GM23338 (cell line): ENCODE results near the gene THADA. TPM values are rescaled to one million over a fixed set of nuclear protein-coding genes. Genes with fewer than 3 reads are reported as not detected.
"Not testable (repeated sequence)": the region's sequence is repeated elsewhere in the genome, so short reads cannot be mapped to it uniquely, and the experiment has no call there.

Source experiments
- ATAC-seq: fragments of 200-7000 bp; cut with Tn5 transposase; 3 replicates; pipeline ENCODE4 v1.9.1; 2020
- DNase-seq: peaks from one replicate; pipeline ENCODE4 v3.0.0-alpha.2; 2015; ENCODE audit warnings: low spot score
- H2AFZ ChIP-seq: fragments of 200-600 bp; sonication (generic); 2 replicates; pipeline ENCODE4 v1.8.0; 2016; ENCODE audit warnings: antibody characterized with exemption, mild to moderate bottlenecking, moderate library complexity
- H3F3A ChIP-seq: fragments of 200-600 bp; sonication (generic); replicated peaks from 2 replicates; pipeline ENCODE4 v1.8.0; 2017; ENCODE audit warnings: antibody characterized with exemption, mixed run types, low read depth
- H3K27ac ChIP-seq: fragments of 200-600 bp; sonication (generic); 2 replicates; pipeline ENCODE4 v1.6.1; 2016; ENCODE audit warnings: low read depth
- H3K27me3 ChIP-seq: fragments of 200-600 bp; sonication (generic); 2 replicates; pipeline ENCODE4 v1.8.0; 2016; ENCODE audit warnings: mild to moderate bottlenecking, mixed run types, moderate library complexity; ENCODE audit not compliant: insufficient read depth
- H3K36me3 ChIP-seq: fragments of 200-600 bp; sonication (generic); 2 replicates; pipeline ENCODE4 v1.8.0; 2016; ENCODE audit warnings: mild to moderate bottlenecking; ENCODE audit not compliant: insufficient read depth
- H3K4me1 ChIP-seq: fragments of 200-600 bp; sonication (generic); 2 replicates; pipeline ENCODE4 v1.8.0; 2016; ENCODE audit warnings: mild to moderate bottlenecking, moderate library complexity; ENCODE audit not compliant: insufficient read depth
- H3K4me2 ChIP-seq: fragments of 200-600 bp; sonication (generic); 2 replicates; pipeline ENCODE4 v1.7.1; 2017; ENCODE audit warnings: mixed run types
- H3K4me3 ChIP-seq: fragments of 200-600 bp; sonication (generic); 2 replicates; pipeline ENCODE4 v1.6.1; 2016; ENCODE audit warnings: mixed run types
- H3K79me2 ChIP-seq: fragments of 200-600 bp; sonication (generic); replicated peaks from 2 replicates; pipeline ENCODE4 v1.8.0; 2017; ENCODE audit warnings: mild to moderate bottlenecking; ENCODE audit not compliant: insufficient read depth
- H3K9me2 ChIP-seq: fragments of 200-600 bp; sonication (generic); 2 replicates; pipeline ENCODE4 v1.8.0; 2017; ENCODE audit not compliant: insufficient read depth
- H4K20me1 ChIP-seq: fragments of 200-600 bp; sonication (generic); replicated peaks from 2 replicates; pipeline ENCODE4 v1.8.0; 2017; ENCODE audit warnings: mild to moderate bottlenecking; ENCODE audit not compliant: insufficient read depth
- H3K27ac Mint-ChIP-seq: 2 replicates; pipeline ENCODE4 v1.8.0; 2020; ENCODE audit warnings: inconsistent platforms, mild to moderate bottlenecking, moderate library complexity, mixed read lengths
- H3K27me3 Mint-ChIP-seq: 3 replicates; pipeline ENCODE4 v1.8.0; 2022; ENCODE audit warnings: low read depth, mild to moderate bottlenecking, moderate library complexity, mixed read lengths, inconsistent platforms; ENCODE audit not compliant: insufficient read depth, poor library complexity
- H3K36me3 Mint-ChIP-seq: 3 replicates; pipeline ENCODE4 v1.8.0; 2021; ENCODE audit warnings: low read depth, mild to moderate bottlenecking, inconsistent platforms, moderate library complexity, mixed read lengths
- H3K4me1 Mint-ChIP-seq: 3 replicates; pipeline ENCODE4 v1.8.0; 2020; ENCODE audit warnings: mild to moderate bottlenecking, inconsistent platforms, mixed read lengths
- H3K4me3 Mint-ChIP-seq: 3 replicates; pipeline ENCODE4 v1.8.0; 2021; ENCODE audit warnings: moderate library complexity, mild to moderate bottlenecking, inconsistent platforms, mixed read lengths
- H3K9me3 Mint-ChIP-seq: 3 replicates; pipeline ENCODE4 v1.8.0; 2020; ENCODE audit warnings: moderate library complexity, mild to moderate bottlenecking, inconsistent platforms, mixed read lengths
- CREB1 ChIP-seq: fragments of 250-450 bp; sonication (Bioruptor Pico); IDR thresholded peaks from 2 replicates; pipeline ENCODE4 v1.5.0; 2020; ENCODE audit warnings: low read depth, mild to moderate bottlenecking, moderate library complexity
- ETS1 ChIP-seq: IDR thresholded peaks from 2 replicates; pipeline ENCODE4 v1.6.1; 2016; ENCODE audit warnings: antibody characterized with exemption
- EZH2 ChIP-seq: fragments of 200-600 bp; sonication (generic); IDR thresholded peaks from one replicate; pipeline ENCODE4 v1.8.0; 2017; ENCODE audit warnings: antibody characterized with exemption, mild to moderate bottlenecking, low read depth; ENCODE audit not compliant: unreplicated experiment
- EZH2phosphoT487 ChIP-seq: fragments of 200-600 bp; sonication (generic); IDR thresholded peaks from one replicate; pipeline ENCODE4 v1.8.1; 2018; ENCODE audit warnings: antibody characterized with exemption; ENCODE audit not compliant: unreplicated experiment
- NANOG ChIP-seq: IDR thresholded peaks from 2 replicates; pipeline ENCODE4 v1.6.1; 2016; ENCODE audit warnings: antibody characterized with exemption, borderline replicate concordance
- POLR2AphosphoS5 ChIP-seq: IDR thresholded peaks from 2 replicates; pipeline ENCODE4 v1.6.1; 2016; ENCODE audit warnings: antibody characterized with exemption, low read depth
- REST ChIP-seq: IDR thresholded peaks from one replicate; pipeline ENCODE4 v1.6.1; 2018; ENCODE audit warnings: antibody characterized with exemption; ENCODE audit not compliant: unreplicated experiment
- STAT1 ChIP-seq: IDR thresholded peaks from one replicate; pipeline ENCODE4 v1.6.1; 2016; ENCODE audit warnings: antibody characterized with exemption; ENCODE audit not compliant: unreplicated experiment
- ZNF114 ChIP-seq: fragments of 250-450 bp; sonication (Bioruptor Pico); IDR thresholded peaks from 2 replicates; pipeline ENCODE4 v1.5.0; 2020; ENCODE audit warnings: mild to moderate bottlenecking, moderate library complexity
- polyA plus RNA-seq: library from polyadenylated mRNA; unstranded; fragments of >200 nt; fragmentation: Nextera tagmentation; extraction: Ambion mirVana; gene quantifications from 2 replicates; pipeline ENCODE4 v1.2.1, GENCODE V29; 2016
- total RNA-seq: library from RNA; depleted of rRNA; stranded (reverse); fragments of >200 nt; shearing (Covaris generic); gene quantifications from 2 replicates; pipeline ENCODE4 v1.2.3, GENCODE V29; 2014

THADA gene
- total and polyA plus RNA-seq, 2 experiments from 2014 or later = 17.0 to 30.7 TPM

GRCh38 chr2:43637030-43637803 lies 41.4 kb upstream of the THADA start, which contains the start of gene PLEKHH2:
Gene PLEKHH2 (plus strand): TSS chr2:43637260. CDS start chr2:43644674, 7,414 bp downstream.
- H3K27ac ChIP-seq = no peak within 1 kb of the TSS
- TF ChIP-seq STAT1 (no peak), REST (no peak), NANOG (no peak), EZH2 (no peak), EZH2phosphoT487 (no peak), POLR2AphosphoS5 (peak; percentile 84), CREB1 (CRISPR knock-in tag) (peak; percentile 86)
- Mint-ChIP-seq H3K4me3 (peak within 1 kb of the TSS; percentile 79), H3K27me3 (peaks cover 18% of the 10 kb centered on the region), H3K9me3 (peaks cover 7% of the 10 kb centered on the region; the same call in 2 of the 3 replicates), H3K36me3 (peaks cover 3% of the 10 kb centered on the region; the same call in 2 of the 3 replicates), H3K4me1 (peaks cover 18% of the 10 kb centered on the region), H3K27ac (no peak within 1 kb of the TSS)
- no peaks in the 10 kb centered on the region for H3K36me3 ChIP-seq
- peak within 1 kb of the TSS; percentile 92 for H3K4me2 ChIP-seq
- ATAC-seq = peak; percentile 98
- no peaks in the 10 kb centered on the region for H3F3A ChIP-seq
- H4K20me1 ChIP-seq = no peaks in the 10 kb centered on the region
- peak within 1 kb of the TSS; percentile 81 for H3K4me3 ChIP-seq
- peak; percentile 95 for DNase-seq
- H3K79me2 ChIP-seq = no peaks in the 10 kb centered on the region
- 0 out of 2 replicates have a peak, but pooled peaks cover 6% of the 10 kb centered on the region for H3K4me1 ChIP-seq
- H2AFZ ChIP-seq = peak within 1 kb of the TSS; percentile 97
- H3K27me3 ChIP-seq = peaks cover 16% of the 10 kb centered on the region
- no peaks in the 10 kb centered on the region for H3K9me2 ChIP-seq

GRCh38 chr2:43636621-43637020 lies 40.8 kb upstream of the THADA start:
- Histone ChIP-seq H3K27ac (no peak overlapping the region), H3K4me3 (peak overlapping the region; percentile 81), H2AFZ (peak overlapping the region; percentile 95), H3K4me1 (0 out of 2 replicates have a peak, but pooled peaks cover 6% of the 10 kb centered on the region), H3K4me2 (peak overlapping the region; percentile 92), H3K27me3 (peaks cover 16% of the 10 kb centered on the region), H3F3A (no peaks in the 10 kb centered on the region), H3K9me2 (no peaks in the 10 kb centered on the region), H4K20me1 (no peaks in the 10 kb centered on the region), H3K36me3 (no peaks in the 10 kb centered on the region), H3K79me2 (no peaks in the 10 kb centered on the region)
- ATAC-seq = no peak
- Mint-ChIP-seq H3K36me3 (peaks cover 3% of the 10 kb centered on the region; the same call in 2 of the 3 replicates), H3K27ac (no peak overlapping the region), H3K4me3 (peak overlapping the region; percentile 77), H3K4me1 (peaks cover 18% of the 10 kb centered on the region), H3K9me3 (peaks cover 7% of the 10 kb centered on the region; the same call in 2 of the 3 replicates), H3K27me3 (peaks cover 19% of the 10 kb centered on the region)
- peak; percentile 17 for DNase-seq
- TF ChIP-seq ZNF114 (CRISPR knock-in tag) (no peak), ETS1 (0 out of 2 replicates have a peak, but pooled peaks have one; percentile 22)

- H3K4me1 ChIP-seq, H3K36me3 ChIP-seq, DNase-seq, H3K9me2 ChIP-seq, ATAC-seq, H4K20me1 ChIP-seq, H3K79me2 ChIP-seq, H3K27ac ChIP-seq, H3K4me3 ChIP-seq, H2AFZ ChIP-seq, H3K9me3 Mint-ChIP-seq, H3K4me2 ChIP-seq, H3F3A ChIP-seq, H3K36me3 Mint-ChIP-seq, H3K27ac Mint-ChIP-seq: not testable (repeated sequence)
- peaks cover 16% of the 10 kb centered on the region for H3K27me3 ChIP-seq
- peak overlapping the region; percentile 48; the same call in 2 of the 3 replicates for H3K4me3 Mint-ChIP-seq
- peaks cover 18% of the 10 kb centered on the region for H3K4me1 Mint-ChIP-seq
- H3K27me3 Mint-ChIP-seq = peaks cover 19% of the 10 kb centered on the region
Measured at GRCh38 chr2:43636153-43636552, 40.3 kb upstream of the THADA start.
